Measurements from ENCODE around the gene ATG16L2.

DNA sequence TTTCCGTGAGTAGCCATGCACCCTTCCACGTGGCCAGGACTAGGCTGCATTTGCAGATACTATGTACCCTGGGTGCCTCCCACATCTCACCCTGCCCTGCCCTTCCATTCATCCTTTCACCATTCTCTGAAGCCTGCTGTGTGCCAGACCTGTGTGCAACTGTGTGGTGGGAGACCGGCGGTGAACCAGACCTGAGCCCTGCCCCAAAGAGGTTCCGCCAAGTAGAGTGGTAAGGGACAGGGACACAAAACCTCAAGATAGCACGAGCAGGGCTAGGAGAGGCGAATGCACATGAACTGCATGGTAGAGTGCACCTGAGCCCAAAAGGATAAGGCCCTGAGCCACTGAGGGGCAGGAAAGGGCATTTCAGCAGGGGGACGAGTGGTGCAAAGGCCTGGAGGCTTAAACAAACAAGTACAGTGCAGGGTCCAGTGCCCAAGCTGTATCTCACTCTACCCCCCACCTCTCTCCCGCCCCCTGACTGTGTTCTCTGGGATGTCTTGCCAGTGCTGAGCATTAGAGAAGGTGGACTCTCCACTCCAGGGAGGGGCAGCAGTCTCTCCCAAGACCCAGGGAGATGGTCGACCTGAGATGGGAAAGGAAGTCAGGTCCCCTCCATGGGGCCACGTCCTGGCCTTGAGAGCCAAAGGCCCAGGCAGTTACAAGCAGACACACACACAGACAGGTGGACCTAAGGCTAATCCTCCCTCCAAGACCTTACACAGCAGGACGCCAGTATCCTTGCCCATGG lies 47.9 kb upstream of the ATG16L2 start:
- TF ChIP-seq POLR2A (IDR thresholded peaks at IDR 0.05): no peak
- TF ChIP-seq, protein P1, sequence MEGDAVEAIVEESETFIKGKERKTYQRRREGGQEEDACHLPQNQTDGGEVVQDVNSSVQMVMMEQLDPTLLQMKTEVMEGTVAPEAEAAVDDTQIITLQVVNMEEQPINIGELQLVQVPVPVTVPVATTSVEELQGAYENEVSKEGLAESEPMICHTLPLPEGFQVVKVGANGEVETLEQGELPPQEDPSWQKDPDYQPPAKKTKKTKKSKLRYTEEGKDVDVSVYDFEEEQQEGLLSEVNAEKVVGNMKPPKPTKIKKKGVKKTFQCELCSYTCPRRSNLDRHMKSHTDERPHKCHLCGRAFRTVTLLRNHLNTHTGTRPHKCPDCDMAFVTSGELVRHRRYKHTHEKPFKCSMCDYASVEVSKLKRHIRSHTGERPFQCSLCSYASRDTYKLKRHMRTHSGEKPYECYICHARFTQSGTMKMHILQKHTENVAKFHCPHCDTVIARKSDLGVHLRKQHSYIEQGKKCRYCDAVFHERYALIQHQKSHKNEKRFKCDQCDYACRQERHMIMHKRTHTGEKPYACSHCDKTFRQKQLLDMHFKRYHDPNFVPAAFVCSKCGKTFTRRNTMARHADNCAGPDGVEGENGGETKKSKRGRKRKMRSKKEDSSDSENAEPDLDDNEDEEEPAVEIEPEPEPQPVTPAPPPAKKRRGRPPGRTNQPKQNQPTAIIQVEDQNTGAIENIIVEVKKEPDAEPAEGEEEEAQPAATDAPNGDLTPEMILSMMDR (IDR thresholded peaks at IDR 0.05): no peak

Data from esophagus squamous epithelium (tissue), 4 donors.